ENCODE measurements around the gene PCBP2.
A peak's percentile ranks its signal among the peaks of the same experiment; 100 is the strongest.
"Not testable (repeated sequence)": the region's sequence is repeated elsewhere in the genome, so short reads cannot be mapped to it uniquely, and the experiment has no call there.

The PCBP2 gene

DNA sequence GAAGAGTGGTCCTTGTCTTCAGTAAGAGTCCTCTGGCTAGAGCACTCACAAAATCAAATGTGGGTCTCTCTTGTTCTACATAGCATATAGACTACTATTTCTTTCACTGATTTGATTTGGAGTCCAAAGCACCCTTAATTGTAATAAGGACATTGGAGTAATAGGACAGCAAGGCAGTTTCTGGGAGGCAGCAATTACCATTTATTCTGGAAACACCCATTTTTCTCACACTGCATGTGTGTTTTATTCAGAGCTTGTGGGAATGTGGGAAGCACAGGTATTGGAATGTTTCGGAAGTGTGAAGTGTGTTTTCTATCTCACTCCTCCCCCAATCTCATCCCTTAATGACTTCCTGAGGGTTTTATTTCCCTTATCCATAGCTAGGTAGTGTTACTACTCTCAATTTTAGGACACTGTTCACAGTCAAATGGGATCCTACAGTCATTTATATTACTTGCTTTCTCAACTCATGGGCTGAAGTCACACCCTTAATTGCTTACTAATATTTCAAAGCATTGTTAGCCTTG is 20.2 kb downstream of the PCBP2 start:
- no peak for DNase-seq (ENCODE audit: low read depth)

DNA sequence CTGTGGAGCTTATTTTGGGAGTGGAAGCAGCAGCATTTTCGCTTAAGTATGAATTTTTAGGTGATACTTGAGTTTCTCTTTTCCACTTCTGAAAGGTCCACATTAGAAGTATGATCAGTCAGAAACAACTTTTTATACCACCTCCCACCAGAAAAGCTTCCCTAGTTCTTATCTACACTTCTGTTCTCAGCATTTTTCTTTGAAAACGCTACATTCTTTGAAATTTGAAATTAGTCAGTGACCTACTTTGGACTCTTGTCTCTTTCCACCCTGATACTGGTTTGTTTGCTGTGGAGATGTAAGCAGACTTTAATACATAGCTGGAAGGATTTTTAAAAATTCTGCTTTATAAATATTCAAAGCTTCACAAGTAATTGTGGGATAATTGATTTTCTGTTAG is 22.2 kb downstream of the PCBP2 start:
- DNase-seq (ENCODE audit: low read depth) = no peak

- no peak for DNase-seq (ENCODE audit: low read depth)
Measured at GRCh38 chr12:53474819-53475218, 22.9 kb downstream of the PCBP2 start.

DNA sequence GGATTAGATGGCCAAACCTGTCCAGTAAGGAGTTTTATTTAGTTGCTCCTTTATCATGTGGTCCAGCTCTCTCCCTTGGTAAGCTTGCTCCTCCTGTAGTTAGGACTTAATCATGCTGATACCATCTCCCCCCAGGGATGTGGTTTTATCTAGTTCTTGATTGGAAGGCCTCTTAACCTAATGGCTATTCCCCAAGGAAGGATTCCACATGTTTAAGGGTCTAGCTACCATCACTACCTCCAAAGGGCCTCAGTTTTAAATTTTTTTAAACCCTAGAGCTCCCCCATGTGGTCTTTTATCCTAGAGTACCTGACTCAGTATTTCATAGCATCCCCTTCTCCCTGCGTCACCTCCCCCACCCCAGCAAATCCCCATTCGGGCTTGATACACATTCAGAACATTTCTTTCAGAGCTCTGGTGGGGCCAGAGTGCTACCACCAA is 24.9 kb downstream of the PCBP2 start:
- no peak for DNase-seq (ENCODE audit: low read depth)

GRCh38 chr12:53478865-53479264 is 27.0 kb downstream of the PCBP2 start:
- DNase-seq (ENCODE audit: low read depth) = no peak

- DNase-seq (ENCODE audit: low read depth) = no peak
Measured at GRCh38 chr12:53479331-53479730, 27.4 kb downstream of the PCBP2 start.

- no peak for DNase-seq (ENCODE audit: low read depth)
Measured at GRCh38 chr12:53480491-53481442, 28.9 kb downstream of the PCBP2 start.

DNA sequence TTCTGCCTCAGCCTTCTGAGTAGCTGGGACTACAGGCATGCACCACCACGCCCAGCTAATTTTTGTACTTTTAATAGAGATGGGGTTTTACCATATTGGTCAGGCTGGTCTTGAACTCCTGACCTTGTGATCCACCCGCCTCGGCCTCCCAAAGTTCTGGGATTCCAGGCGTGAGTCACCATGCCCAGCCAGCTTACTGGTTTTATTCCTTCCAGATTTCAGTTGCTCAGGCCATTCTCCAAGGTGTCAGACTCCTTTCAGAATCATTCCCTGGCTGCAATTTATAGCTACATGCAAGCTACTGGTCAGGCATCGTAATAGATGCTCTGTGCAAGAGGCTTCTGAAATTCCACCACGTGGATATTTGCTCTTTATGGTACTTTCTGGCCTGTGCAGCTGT is 29.6 kb downstream of the PCBP2 start:
- DNase-seq (ENCODE audit: low read depth) = not testable (repeated sequence)

GRCh38 chr12:53481939-53482586 is 30.2 kb downstream of the PCBP2 start:
- no peak for DNase-seq (ENCODE audit: low read depth)

- no peak for DNase-seq (ENCODE audit: low read depth)
Measured at GRCh38 chr12:53482626-53483168, 30.8 kb downstream of the PCBP2 start.

- DNase-seq (ENCODE audit: low read depth) = no peak
Measured at GRCh38 chr12:53483225-53483978, 31.5 kb downstream of the PCBP2 start.

GRCh38 chr12:53483979-53484377 is 32.1 kb downstream of the PCBP2 start:
- DNase-seq (ENCODE audit: low read depth) = no peak

GRCh38 chr12:53484686-53485575 is 33.0 kb downstream of the PCBP2 start:
- DNase-seq (ENCODE audit: low read depth) = no peak

- DNase-seq (ENCODE audit: low read depth) = no peak
Measured at GRCh38 chr12:53485955-53486735, 34.2 kb downstream of the PCBP2 start.

DNA sequence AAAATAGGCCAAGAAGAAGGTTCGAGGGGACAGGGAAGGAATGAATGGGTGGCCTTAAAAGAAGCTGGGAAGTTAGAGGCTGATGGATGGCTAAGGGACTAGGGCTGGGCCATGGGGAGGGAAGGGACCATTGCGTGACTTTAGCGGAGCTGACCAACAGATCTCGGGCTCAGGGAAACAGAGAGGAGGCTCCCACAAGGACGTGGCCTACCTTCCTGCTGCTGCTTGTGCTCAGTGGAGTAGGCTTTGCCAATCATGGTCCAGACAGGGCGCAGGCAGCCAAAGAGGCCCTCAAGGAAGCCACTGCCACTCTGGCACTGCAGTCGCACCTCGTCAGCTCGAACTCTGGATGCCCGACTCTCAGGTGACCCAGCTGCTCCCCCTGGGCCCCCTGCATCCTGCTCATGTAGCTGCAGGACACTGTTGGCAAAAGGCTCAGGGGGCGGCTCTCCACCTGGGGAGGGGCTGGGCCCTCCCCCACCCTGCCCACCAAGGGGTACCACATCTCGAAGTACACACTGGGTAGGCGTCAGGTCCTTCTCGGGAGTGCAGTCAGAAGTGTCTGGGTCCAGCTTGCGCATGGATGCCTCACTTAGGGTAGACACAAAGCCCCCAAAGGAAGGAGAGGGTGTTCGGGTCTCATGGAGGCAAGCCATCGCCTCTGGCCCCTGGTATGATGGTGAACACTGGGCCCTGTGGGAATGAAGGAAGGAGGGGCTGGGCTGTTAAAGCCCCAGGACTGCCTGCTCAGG is 35.0 kb downstream of the PCBP2 start:
- no peak for DNase-seq (ENCODE audit: low read depth)

GRCh38 chr12:53489242-53489864 is 37.5 kb downstream of the PCBP2 start:
- DNase-seq (ENCODE audit: low read depth) = no peak

GRCh38 chr12:53492188-53492587 is 40.3 kb downstream of the PCBP2 start:
- no peak for DNase-seq (ENCODE audit: low read depth)

GRCh38 chr12:53492830-53493609 is 41.1 kb downstream of the PCBP2 start:
- DNase-seq (ENCODE audit: low read depth) = peak; percentile 72
